ENCODE data around the gene LGMN.
A peak's percentile ranks its signal among the peaks of the same experiment; 100 is the strongest.

LGMN gene

DNA sequence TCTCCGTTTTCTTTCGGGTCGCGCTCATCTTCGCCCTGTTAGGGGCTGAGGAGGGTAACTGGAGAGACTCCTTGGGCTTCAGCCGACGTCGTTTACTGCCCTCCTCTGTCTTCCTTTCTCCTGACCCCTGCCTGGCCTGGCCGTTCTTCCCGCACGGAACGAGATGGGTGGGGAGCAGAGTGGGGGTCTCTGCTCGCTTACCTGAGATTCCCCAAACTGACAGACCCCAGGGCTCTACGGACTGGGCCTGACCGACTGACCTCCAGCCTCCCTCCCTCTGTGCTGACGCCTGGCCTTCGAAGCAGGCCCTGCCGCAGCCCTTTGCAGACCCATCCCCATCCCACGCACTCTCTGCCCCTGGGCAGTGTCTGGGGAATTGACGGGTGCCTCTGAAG, 46.1 kb upstream of the LGMN start (continued):
- TF ChIP-seq ZBTB20 (tag by site-specific recombination; IDR thresholded peaks at IDR 0.05), result peak; percentile 31; the same call in 1 of the 2 replicates
- TF ChIP-seq EGR2 (tag by site-specific recombination; IDR thresholded peaks at IDR 0.05; ENCODE audit: low read depth), result peak; percentile 28; the same call in 1 of the 2 replicates
- peak; percentile 3; the same call in 1 of the 2 replicates for TF ChIP-seq ZFP69B (tag by site-specific recombination; IDR thresholded peaks at IDR 0.05)

DNA sequence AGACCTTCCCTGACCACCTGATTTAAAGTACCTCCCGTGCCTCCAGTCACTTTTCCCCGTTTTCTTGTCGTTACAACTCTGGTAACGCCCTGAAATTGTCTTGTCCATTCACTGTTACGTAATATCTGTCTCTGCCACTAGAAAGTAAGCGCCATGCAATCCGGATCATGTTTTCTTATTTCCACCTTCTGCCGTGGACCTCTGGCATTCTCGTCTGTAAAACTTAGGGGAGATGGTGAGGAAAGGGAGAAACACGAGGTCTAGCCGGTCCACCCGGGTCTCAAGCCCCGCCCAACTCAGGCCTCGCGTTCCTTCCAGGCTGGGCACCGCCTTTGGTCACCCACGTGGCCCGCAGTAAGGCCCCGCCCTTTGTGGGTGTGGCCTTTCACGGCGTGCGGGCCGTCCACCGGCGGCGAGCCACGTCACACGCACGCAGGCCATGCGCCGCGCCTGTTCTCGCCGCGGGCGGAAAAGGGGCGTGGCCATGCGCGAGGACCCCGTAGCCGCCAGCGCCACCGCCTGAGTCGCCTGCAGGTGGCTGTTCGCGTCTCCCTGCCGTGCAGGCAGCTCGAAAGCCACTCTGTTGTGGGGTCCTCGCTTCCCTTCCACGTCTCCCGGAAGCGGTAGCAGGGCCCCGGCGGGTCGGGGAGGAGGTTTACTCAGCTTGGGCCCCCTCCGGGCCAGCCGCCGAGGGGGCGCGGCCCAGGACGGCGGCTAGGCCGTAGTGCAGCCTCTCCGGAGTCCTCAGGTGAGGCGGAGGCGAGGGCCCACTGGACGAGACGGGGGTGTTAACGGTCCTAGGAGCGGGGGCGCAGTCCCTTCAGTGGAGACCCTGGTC, 45.5 kb upstream of the LGMN start, which contains the start of gene GOLGA5:
TSS of gene GOLGA5 (plus strand) at position 597 of the 838 bp plus-strand sequence. CDS start 3,133 bp downstream, outside the sequence.
- ChIA-PET POLR2A (interaction anchor here (0.7 to 1.6 kb wide), 3 partner anchors 17 to 414 kb away, joined by 3 to 9 read pairs (median 3); partner anchors contain the start of genes LGMN and UBR7), CTCF (interaction anchor here (0.9 kb wide), 1 partner anchor 107 kb away, joined by 5 read pairs; no protein-coding TSS in a partner anchor)
- Histone ChIP-seq H3K27ac (ENCODE audit: extremely low read depth, low read depth, low read length) (peak within 1 kb of the TSS; percentile 62), H3K36me3 (ENCODE audit: control insufficient read depth in 2 of 2, insufficient read depth in 1 of 2, low read length in 2 of 2) (peaks cover 8 to 19% of the 10 kb centered on the region in 2 experiments), H3K9me3 (ENCODE audit: control insufficient read depth, insufficient read depth, low read depth, low read length) (no peaks in the 10 kb centered on the region), H3K4me3 (ENCODE audit: low read depth, low read length) (peak within 1 kb of the TSS; percentile 92), H3K4me1 (ENCODE audit: control insufficient read depth, insufficient read depth, low read length) (peaks cover 4% of the 10 kb centered on the region; the same call in 1 of the 2 replicates)
- TF ChIP-seq ZNF335 (tag by site-specific recombination; conservative IDR thresholded peaks at IDR 0.05), result peak; percentile 99
- TF ChIP-seq, protein P1, sequence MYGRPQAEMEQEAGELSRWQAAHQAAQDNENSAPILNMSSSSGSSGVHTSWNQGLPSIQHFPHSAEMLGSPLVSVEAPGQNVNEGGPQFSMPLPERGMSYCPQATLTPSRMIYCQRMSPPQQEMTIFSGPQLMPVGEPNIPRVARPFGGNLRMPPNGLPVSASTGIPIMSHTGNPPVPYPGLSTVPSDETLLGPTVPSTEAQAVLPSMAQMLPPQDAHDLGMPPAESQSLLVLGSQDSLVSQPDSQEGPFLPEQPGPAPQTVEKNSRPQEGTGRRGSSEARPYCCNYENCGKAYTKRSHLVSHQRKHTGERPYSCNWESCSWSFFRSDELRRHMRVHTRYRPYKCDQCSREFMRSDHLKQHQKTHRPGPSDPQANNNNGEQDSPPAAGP (tag by site-specific recombination; IDR thresholded peaks at IDR 0.05), result peak; percentile 35; the same call in 1 of the 2 replicates
- TF ChIP-seq, protein P2, sequence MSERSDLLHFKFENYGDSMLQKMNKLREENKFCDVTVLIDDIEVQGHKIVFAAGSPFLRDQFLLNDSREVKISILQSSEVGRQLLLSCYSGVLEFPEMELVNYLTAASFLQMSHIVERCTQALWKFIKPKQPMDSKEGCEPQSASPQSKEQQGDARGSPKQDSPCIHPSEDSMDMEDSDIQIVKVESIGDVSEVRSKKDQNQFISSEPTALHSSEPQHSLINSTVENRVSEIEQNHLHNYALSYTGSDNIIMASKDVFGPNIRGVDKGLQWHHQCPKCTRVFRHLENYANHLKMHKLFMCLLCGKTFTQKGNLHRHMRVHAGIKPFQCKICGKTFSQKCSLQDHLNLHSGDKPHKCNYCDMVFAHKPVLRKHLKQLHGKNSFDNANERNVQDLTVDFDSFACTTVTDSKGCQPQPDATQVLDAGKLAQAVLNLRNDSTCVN (tag by site-specific recombination; optimal IDR thresholded peaks at IDR 0.05), result peak; percentile 90
- peak; percentile 80 for TF ChIP-seq ZSCAN30 (tag by site-specific recombination; IDR thresholded peaks at IDR 0.05)
- TF ChIP-seq ZNF404 (tag by site-specific recombination; IDR thresholded peaks at IDR 0.05), result no peak
- 0 out of 2 replicates have a peak, but pooled peaks have one; percentile 9 for TF ChIP-seq ZNF133 (tag by site-specific recombination; IDR thresholded peaks at IDR 0.05)
- no peak for TF ChIP-seq ZNF2 (tag by site-specific recombination; IDR thresholded peaks at IDR 0.05)
- no peak for TF ChIP-seq IKZF3 (tag by site-specific recombination; IDR thresholded peaks at IDR 0.05)
- no peak for TF ChIP-seq ZNF792 (tag by site-specific recombination; IDR thresholded peaks at IDR 0.05)
- no peak for TF ChIP-seq ZBTB1 (tag by site-specific recombination; IDR thresholded peaks at IDR 0.05)
- TF ChIP-seq EGR2 (tag by site-specific recombination; IDR thresholded peaks at IDR 0.05; ENCODE audit: low read depth), result no peak
- no peak for TF ChIP-seq ZNF157 (tag by site-specific recombination; IDR thresholded peaks at IDR 0.05)
- TF ChIP-seq YY2 (tag by site-specific recombination; IDR thresholded peaks at IDR 0.05), result peak; percentile 54; the same call in 1 of the 2 replicates
- TF ChIP-seq GLI4 (tag by site-specific recombination; IDR thresholded peaks at IDR 0.05), result no peak
- TF ChIP-seq ZNF514 (tag by site-specific recombination; IDR thresholded peaks at IDR 0.05), result no peak
- peak; percentile 89 for TF ChIP-seq SP2 (tag by site-specific recombination; IDR thresholded peaks at IDR 0.05)
- no peak for TF ChIP-seq ZNF548 (tag by site-specific recombination; IDR thresholded peaks at IDR 0.05)
- TF ChIP-seq ZNF530 (tag by site-specific recombination; IDR thresholded peaks at IDR 0.05; ENCODE audit: low read depth), result no peak
- TF ChIP-seq, protein P3, sequence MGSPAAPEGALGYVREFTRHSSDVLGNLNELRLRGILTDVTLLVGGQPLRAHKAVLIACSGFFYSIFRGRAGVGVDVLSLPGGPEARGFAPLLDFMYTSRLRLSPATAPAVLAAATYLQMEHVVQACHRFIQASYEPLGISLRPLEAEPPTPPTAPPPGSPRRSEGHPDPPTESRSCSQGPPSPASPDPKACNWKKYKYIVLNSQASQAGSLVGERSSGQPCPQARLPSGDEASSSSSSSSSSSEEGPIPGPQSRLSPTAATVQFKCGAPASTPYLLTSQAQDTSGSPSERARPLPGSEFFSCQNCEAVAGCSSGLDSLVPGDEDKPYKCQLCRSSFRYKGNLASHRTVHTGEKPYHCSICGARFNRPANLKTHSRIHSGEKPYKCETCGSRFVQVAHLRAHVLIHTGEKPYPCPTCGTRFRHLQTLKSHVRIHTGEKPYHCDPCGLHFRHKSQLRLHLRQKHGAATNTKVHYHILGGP (tag by site-specific recombination; IDR thresholded peaks at IDR 0.05), result no peak
- TF ChIP-seq, protein P4, sequence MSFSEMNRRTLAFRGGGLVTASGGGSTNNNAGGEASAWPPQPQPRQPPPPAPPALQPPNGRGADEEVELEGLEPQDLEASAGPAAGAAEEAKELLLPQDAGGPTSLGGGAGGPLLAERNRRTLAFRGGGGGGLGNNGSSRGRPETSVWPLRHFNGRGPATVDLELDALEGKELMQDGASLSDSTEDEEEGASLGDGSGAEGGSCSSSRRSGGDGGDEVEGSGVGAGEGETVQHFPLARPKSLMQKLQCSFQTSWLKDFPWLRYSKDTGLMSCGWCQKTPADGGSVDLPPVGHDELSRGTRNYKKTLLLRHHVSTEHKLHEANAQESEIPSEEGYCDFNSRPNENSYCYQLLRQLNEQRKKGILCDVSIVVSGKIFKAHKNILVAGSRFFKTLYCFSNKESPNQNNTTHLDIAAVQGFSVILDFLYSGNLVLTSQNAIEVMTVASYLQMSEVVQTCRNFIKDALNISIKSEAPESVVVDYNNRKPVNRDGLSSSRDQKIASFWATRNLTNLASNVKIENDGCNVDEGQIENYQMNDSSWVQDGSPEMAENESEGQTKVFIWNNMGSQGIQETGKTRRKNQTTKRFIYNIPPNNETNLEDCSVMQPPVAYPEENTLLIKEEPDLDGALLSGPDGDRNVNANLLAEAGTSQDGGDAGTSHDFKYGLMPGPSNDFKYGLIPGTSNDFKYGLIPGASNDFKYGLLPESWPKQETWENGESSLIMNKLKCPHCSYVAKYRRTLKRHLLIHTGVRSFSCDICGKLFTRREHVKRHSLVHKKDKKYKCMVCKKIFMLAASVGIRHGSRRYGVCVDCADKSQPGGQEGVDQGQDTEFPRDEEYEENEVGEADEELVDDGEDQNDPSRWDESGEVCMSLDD (tag by site-specific recombination; IDR thresholded peaks at IDR 0.05), result peak; percentile 71; the same call in 1 of the 2 replicates
- TF ChIP-seq, protein P5, sequence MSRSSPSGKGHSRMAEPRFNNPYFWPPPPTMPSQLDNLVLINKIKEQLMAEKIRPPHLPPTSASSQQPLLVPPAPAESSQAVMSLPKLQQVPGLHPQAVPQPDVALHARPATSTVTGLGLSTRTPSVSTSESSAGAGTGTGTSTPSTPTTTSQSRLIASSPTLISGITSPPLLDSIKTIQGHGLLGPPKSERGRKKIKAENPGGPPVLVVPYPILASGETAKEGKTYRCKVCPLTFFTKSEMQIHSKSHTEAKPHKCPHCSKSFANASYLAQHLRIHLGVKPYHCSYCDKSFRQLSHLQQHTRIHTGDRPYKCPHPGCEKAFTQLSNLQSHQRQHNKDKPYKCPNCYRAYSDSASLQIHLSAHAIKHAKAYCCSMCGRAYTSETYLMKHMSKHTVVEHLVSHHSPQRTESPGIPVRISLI (tag by site-specific recombination; IDR thresholded peaks at IDR 0.05), result no peak
- TF ChIP-seq KLF8 (tag by site-specific recombination; IDR thresholded peaks at IDR 0.05), result peak; percentile 87; the same call in 1 of the 2 replicates
- peak; percentile 88 for TF ChIP-seq KLF1 (tag by site-specific recombination; IDR thresholded peaks at IDR 0.05)
- TF ChIP-seq, protein P6, sequence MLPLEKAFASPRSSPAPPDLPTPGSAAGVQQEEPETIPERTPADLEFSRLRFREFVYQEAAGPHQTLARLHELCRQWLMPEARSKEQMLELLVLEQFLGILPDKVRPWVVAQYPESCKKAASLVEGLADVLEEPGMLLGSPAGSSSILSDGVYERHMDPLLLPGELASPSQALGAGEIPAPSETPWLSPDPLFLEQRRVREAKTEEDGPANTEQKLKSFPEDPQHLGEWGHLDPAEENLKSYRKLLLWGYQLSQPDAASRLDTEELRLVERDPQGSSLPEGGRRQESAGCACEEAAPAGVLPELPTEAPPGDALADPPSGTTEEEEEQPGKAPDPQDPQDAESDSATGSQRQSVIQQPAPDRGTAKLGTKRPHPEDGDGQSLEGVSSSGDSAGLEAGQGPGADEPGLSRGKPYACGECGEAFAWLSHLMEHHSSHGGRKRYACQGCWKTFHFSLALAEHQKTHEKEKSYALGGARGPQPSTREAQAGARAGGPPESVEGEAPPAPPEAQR (tag by site-specific recombination; IDR thresholded peaks at IDR 0.05), result no peak

All from HEK293 (cell line).